Kidney glomerular epithelial cell (primary cell): Measurements from ENCODE around the gene ZZZ3.
"Not testable (repeated sequence)": the region's sequence is repeated elsewhere in the genome, so short reads cannot be mapped to it uniquely, and the experiment has no call there.

ENCODE experiments used
- DNase-seq: peaks from one replicate; lab custom pipeline; 2025; lab: John Stamatoyannopoulos, UW

The ZZZ3 gene

GRCh38 chr1:77670330-77670729 is 12.1 kb downstream of the ZZZ3 start:
- DNase-seq = no peak

- DNase-seq = no peak
Observed at GRCh38 chr1:77668924-77669449, 13.5 kb downstream of the ZZZ3 start.

GRCh38 chr1:77664939-77665516 is 17.4 kb downstream of the ZZZ3 start:
- peak; percentile 29 for DNase-seq

GRCh38 chr1:77661696-77662095 is 20.8 kb downstream of the ZZZ3 start:
- DNase-seq = no peak

- no peak for DNase-seq
Observed at GRCh38 chr1:77659879-77660593, 22.4 kb downstream of the ZZZ3 start.

- DNase-seq = no peak
Observed at GRCh38 chr1:77658271-77658670, 24.2 kb downstream of the ZZZ3 start.

- DNase-seq = no peak
Observed at GRCh38 chr1:77655431-77655974, 27.0 kb downstream of the ZZZ3 start.

- no peak for DNase-seq
Observed at GRCh38 chr1:77652970-77653516, 29.4 kb downstream of the ZZZ3 start.

GRCh38 chr1:77652268-77652667 is 30.2 kb downstream of the ZZZ3 start:
- no peak for DNase-seq

- DNase-seq = no peak
Observed at GRCh38 chr1:77649127-77649526, 33.3 kb downstream of the ZZZ3 start.

GRCh38 chr1:77646224-77646623 is 36.2 kb downstream of the ZZZ3 start:
- not testable (repeated sequence) for DNase-seq

GRCh38 chr1:77643456-77643855 is 39.0 kb downstream of the ZZZ3 start:
- no peak for DNase-seq

GRCh38 chr1:77642941-77643340 is 39.5 kb downstream of the ZZZ3 start:
- no peak for DNase-seq

- no peak for DNase-seq
Observed at GRCh38 chr1:77642196-77642595, 40.3 kb downstream of the ZZZ3 start.

GRCh38 chr1:77639557-77640069 is 42.8 kb downstream of the ZZZ3 start:
- no peak for DNase-seq

GRCh38 chr1:77639056-77639455 is 43.4 kb downstream of the ZZZ3 start:
- DNase-seq = peak; percentile 55

- no peak for DNase-seq
Observed at GRCh38 chr1:77636864-77637263, 45.6 kb downstream of the ZZZ3 start.
